Gastroesophageal sphincter (tissue), 4 donors: ENCODE measurements around the gene EXOC4. TPM values are rescaled to one million over a fixed set of nuclear protein-coding genes. Genes with fewer than 3 reads are reported as not detected.
A peak's percentile ranks its signal among the peaks of the same experiment; 100 is the strongest.

Experiments used
- ATAC-seq: fragments of 150-250 bp; one replicate; pipeline ENCODE4 v1.9.1; 2016; ENCODE audit warnings: mild to moderate bottlenecking, moderate library complexity
- H3K27ac ChIP-seq, 4 donors: fragments of 200-600 bp; sonication (generic) in 3 of 4; 1 replicate in 3 of 4; 2 replicates in 1 of 4; pipeline ENCODE4 v1.5.1; 2016 to 2019
- H3K27me3 ChIP-seq: fragments of 200-600 bp; sonication (generic); one replicate; pipeline ENCODE4 v1.5.1; 2019
- H3K36me3 ChIP-seq, 2 donors: fragments of 200-600 bp; sonication (generic); one replicate each; pipeline ENCODE4 v1.5.1; 2019; ENCODE audit warnings: control low read depth in 1 of 2
- H3K4me1 ChIP-seq, 3 donors: fragments of 200-600 bp; sonication (generic); 1 replicate in 2 of 3; 2 replicates in 1 of 3; pipeline ENCODE4 v1.5.1; 2016 to 2019; ENCODE audit warnings: control low read depth in 2 of 3
- H3K4me3 ChIP-seq, 2 donors: fragments of 200-600 bp; sonication (generic); one replicate each; pipeline ENCODE4 v1.5.1; 2019; ENCODE audit warnings: mild to moderate bottlenecking in 1 of 2, moderate library complexity in 1 of 2
- H3K9me3 ChIP-seq, 3 donors: fragments of 200-600 bp; sonication (generic); one replicate each; pipeline ENCODE4 v1.5.1; 2017 to 2019; ENCODE audit warnings: control low read depth in 2 of 3
- CTCF ChIP-seq, 4 experiments: fragments of 200-600 bp in 2 of 4; fragments of 450-650 bp in 2 of 4; sonication (generic) in 1 of 4; IDR thresholded peaks; one replicate each; pipeline ENCODE4 v1.5.1; 2017 to 2019; ENCODE audit warnings: antibody characterized with exemption in 4 of 4, mild to moderate bottlenecking in 2 of 4, moderate library complexity in 2 of 4
- EP300 ChIP-seq: sonication (generic); formaldehyde crosslinking; IDR thresholded peaks from one replicate; pipeline ENCODE4 v1.6.1; 2017; ENCODE audit warnings: antibody characterized with exemption, mild to moderate bottlenecking
- POLR2A ChIP-seq, 2 donors: fragments of 450-650 bp; IDR thresholded peaks; one replicate each; pipeline ENCODE4 v1.6.1; 2017; ENCODE audit warnings: antibody characterized with exemption in 2 of 2, mild to moderate bottlenecking in 2 of 2, moderate library complexity in 1 of 2
- POLR2AphosphoS5 ChIP-seq: sonication (generic); formaldehyde crosslinking; IDR thresholded peaks from one replicate; pipeline ENCODE4 v1.6.1; 2017; ENCODE audit warnings: antibody characterized with exemption
- WGBS, 2 donors: methylation state at CpG; one replicate each; pipeline ENCODE4 v1.1.5; 2018; ENCODE audit warnings: low coverage in 1 of 2; 5-methylcytosine and 5-hydroxymethylcytosine counted together
- total RNA-seq, 4 donors: library from RNA; depleted of rRNA; stranded (reverse); fragments of >200 nt; gene quantifications; one replicate each; pipeline ENCODE4 v1.1.0, GENCODE V29; 2016

The EXOC4 gene
- total RNA-seq, 4 donors from 2014 or later, result 46.3 to 85.8 (median 51.9) TPM

- 71 to 79% methylated on average over 5 of the region's 5 CpGs for WGBS, 2 donors
- Histone ChIP-seq H3K4me1 (no peaks in the 10 kb centered on the region), H3K27me3 (no peaks in the 10 kb centered on the region), H3K4me3 (no peak overlapping the region), H3K27ac (no peak overlapping the region), H3K9me3 (no peaks in the 10 kb centered on the region), H3K36me3 (no peaks in the 10 kb centered on the region)
- ATAC-seq, result no peak
- no peak for TF ChIP-seq POLR2A (IDR thresholded peaks at IDR 0.05)
- TF ChIP-seq EP300, result no peak
- TF ChIP-seq CTCF (IDR thresholded peaks at IDR 0.05), result no peak
- TF ChIP-seq POLR2AphosphoS5, result no peak
These were observed 310.4 kb downstream of the EXOC4 start for GRCh38 chr7:133563251-133563650.

GRCh38 chr7:133564484-133564883, 311.6 kb downstream of the EXOC4 start:
- Histone ChIP-seq H3K36me3 (no peaks in the 10 kb centered on the region), H3K4me3 (no peak overlapping the region), H3K4me1 (no peaks in the 10 kb centered on the region), H3K27me3 (no peaks in the 10 kb centered on the region), H3K9me3 (no peaks in the 10 kb centered on the region), H3K27ac (no peak overlapping the region)
- ATAC-seq, result no peak
- WGBS, 2 donors, result 92 to 100% methylated on average over 2 of the region's 2 CpGs
- TF ChIP-seq POLR2AphosphoS5 (no peak), EP300 (no peak), CTCF (IDR thresholded peaks at IDR 0.05) (no peak), POLR2A (IDR thresholded peaks at IDR 0.05) (no peak)

- no peak for ATAC-seq
- no peaks in the 10 kb centered on the region for H3K36me3 ChIP-seq
- H3K27ac ChIP-seq, result no peak overlapping the region
- 92 to 93% methylated on average over 3 of the region's 3 CpGs for WGBS, 2 donors
- H3K27me3 ChIP-seq, result no peaks in the 10 kb centered on the region
- TF ChIP-seq POLR2A (IDR thresholded peaks at IDR 0.05), result no peak
- TF ChIP-seq POLR2AphosphoS5, result no peak
- TF ChIP-seq CTCF (IDR thresholded peaks at IDR 0.05), result no peak
- no peak for TF ChIP-seq EP300
- no peak overlapping the region for H3K4me3 ChIP-seq
- no peaks in the 10 kb centered on the region for H3K4me1 ChIP-seq
- no peaks in the 10 kb centered on the region for H3K9me3 ChIP-seq
These were observed 315.7 kb downstream of the EXOC4 start for GRCh38 chr7:133568544-133568943.

GRCh38 chr7:133570321-133570720, 317.4 kb downstream of the EXOC4 start:
- no peaks in the 10 kb centered on the region for H3K36me3 ChIP-seq
- no peaks in the 10 kb centered on the region for H3K27me3 ChIP-seq
- H3K9me3 ChIP-seq, result no peaks in the 10 kb centered on the region
- H3K27ac ChIP-seq, result no peak overlapping the region
- TF ChIP-seq POLR2A (IDR thresholded peaks at IDR 0.05), result no peak
- no peak for TF ChIP-seq POLR2AphosphoS5
- no peak for TF ChIP-seq CTCF (IDR thresholded peaks at IDR 0.05)
- TF ChIP-seq EP300, result no peak
- no peaks in the 10 kb centered on the region for H3K4me1 ChIP-seq
- no peak overlapping the region for H3K4me3 ChIP-seq
- 83 to 100% methylated on average over 3 of the region's 3 CpGs for WGBS, 2 donors
- no peak for ATAC-seq

GRCh38 chr7:133571076-133571475, 318.2 kb downstream of the EXOC4 start:
- Histone ChIP-seq H3K27ac (no peak overlapping the region), H3K27me3 (no peaks in the 10 kb centered on the region), H3K4me3 (no peak overlapping the region), H3K4me1 (no peaks in the 10 kb centered on the region), H3K9me3 (no peaks in the 10 kb centered on the region), H3K36me3 (no peaks in the 10 kb centered on the region)
- peak; percentile 55 for ATAC-seq
- TF ChIP-seq POLR2A (IDR thresholded peaks at IDR 0.05) (no peak), CTCF (IDR thresholded peaks at IDR 0.05) (no peak), POLR2AphosphoS5 (no peak), EP300 (no peak)
- 69 to 80% methylated on average over 2 to 3 of the region's 3 CpGs for WGBS, 2 donors
